NT2/D1 (cell line): Measurements from ENCODE around the gene ATXN1.
"Not testable (repeated sequence)": the region's sequence is repeated elsewhere in the genome, so short reads cannot be mapped to it uniquely, and the experiment has no call there.

Experiments used
- SUZ12 ChIP-seq: IDR thresholded peaks from 2 replicates; pipeline ENCODE4 v1.6.1; 2011; ENCODE audit not compliant: insufficient read length, insufficient read depth; ENCODE audit errors: extremely low read depth
- ZNF274 ChIP-seq: IDR thresholded peaks from 2 replicates; pipeline ENCODE4 v1.6.1; 2011; ENCODE audit warnings: mild to moderate bottlenecking, low read depth, low read length

- not testable (repeated sequence) for TF ChIP-seq ZNF274, SUZ12
Observed at GRCh38 chr6:16259604-16260003, 501.7 kb downstream of the ATXN1 start.
